HFF-Myc (cell line): ENCODE data around the gene CYCS.
"Not testable (repeated sequence)": the region's sequence is repeated elsewhere in the genome, so short reads cannot be mapped to it uniquely, and the experiment has no call there.

Source experiments
- DNase-seq: peaks from one replicate; pipeline ENCODE4 v3.0.0-alpha.2; 2011; ENCODE audit warnings: low read depth; ENCODE audit errors: extremely low read depth
- H3K4me3 ChIP-seq: replicated peaks from 2 replicates; pipeline ENCODE4 v1.5.1; 2011; ENCODE audit warnings: low read depth, mild to moderate bottlenecking, control low read depth, low read length
- TF ChIP-seq, protein P1 (sequence below): IDR thresholded peaks from 2 replicates; pipeline ENCODE4 v1.5.1; 2012; ENCODE audit warnings: mild to moderate bottlenecking, low read depth, low read length, control low read depth; ENCODE audit errors: missing control alignments

The CYCS gene

DNA sequence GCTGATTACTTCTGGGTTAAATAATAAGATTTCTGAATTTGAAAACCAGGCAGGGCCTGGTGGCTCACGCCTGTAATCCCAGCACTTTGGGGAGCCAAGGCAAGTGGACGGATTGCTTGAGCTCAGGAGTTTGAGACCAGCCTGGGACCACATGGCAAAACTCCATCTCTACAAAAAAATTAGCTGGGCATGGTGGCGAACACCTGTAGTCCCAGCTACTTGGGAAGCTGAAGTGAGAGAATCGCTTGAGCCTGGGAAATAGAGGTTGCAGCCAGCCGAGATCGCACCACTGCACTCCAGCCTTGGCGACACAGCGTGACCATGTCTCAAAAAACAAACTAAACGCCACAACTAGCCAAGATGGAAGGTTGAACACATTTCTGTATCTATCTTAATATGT lies 3.5 kb downstream of the CYCS start:
- no peak for DNase-seq
- TF ChIP-seq, protein P1, sequence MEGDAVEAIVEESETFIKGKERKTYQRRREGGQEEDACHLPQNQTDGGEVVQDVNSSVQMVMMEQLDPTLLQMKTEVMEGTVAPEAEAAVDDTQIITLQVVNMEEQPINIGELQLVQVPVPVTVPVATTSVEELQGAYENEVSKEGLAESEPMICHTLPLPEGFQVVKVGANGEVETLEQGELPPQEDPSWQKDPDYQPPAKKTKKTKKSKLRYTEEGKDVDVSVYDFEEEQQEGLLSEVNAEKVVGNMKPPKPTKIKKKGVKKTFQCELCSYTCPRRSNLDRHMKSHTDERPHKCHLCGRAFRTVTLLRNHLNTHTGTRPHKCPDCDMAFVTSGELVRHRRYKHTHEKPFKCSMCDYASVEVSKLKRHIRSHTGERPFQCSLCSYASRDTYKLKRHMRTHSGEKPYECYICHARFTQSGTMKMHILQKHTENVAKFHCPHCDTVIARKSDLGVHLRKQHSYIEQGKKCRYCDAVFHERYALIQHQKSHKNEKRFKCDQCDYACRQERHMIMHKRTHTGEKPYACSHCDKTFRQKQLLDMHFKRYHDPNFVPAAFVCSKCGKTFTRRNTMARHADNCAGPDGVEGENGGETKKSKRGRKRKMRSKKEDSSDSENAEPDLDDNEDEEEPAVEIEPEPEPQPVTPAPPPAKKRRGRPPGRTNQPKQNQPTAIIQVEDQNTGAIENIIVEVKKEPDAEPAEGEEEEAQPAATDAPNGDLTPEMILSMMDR: no peak
- H3K4me3 ChIP-seq: no peak overlapping the region

DNA sequence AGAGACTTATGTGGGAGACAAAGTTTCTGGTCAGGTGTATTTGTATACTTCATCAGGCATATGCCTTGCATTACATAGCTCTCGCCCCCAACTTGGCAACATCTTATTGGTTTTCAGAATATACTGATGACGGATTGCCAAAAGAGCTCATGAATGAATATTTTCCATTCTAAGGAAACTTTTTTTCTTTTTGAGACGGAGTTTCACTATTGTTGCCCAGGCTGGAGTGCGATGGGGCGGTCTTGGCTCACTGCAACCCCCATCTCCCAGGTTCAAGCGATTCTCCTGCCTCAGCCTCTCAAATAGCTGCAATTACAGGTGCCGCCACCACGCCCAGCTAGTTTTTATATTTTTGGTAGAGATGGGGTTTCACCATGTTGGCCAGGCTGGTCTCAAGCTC lies 6.0 kb downstream of the CYCS start:
- DNase-seq: no peak
- H3K4me3 ChIP-seq: no peak overlapping the region
- TF ChIP-seq, protein P1: no peak

DNA sequence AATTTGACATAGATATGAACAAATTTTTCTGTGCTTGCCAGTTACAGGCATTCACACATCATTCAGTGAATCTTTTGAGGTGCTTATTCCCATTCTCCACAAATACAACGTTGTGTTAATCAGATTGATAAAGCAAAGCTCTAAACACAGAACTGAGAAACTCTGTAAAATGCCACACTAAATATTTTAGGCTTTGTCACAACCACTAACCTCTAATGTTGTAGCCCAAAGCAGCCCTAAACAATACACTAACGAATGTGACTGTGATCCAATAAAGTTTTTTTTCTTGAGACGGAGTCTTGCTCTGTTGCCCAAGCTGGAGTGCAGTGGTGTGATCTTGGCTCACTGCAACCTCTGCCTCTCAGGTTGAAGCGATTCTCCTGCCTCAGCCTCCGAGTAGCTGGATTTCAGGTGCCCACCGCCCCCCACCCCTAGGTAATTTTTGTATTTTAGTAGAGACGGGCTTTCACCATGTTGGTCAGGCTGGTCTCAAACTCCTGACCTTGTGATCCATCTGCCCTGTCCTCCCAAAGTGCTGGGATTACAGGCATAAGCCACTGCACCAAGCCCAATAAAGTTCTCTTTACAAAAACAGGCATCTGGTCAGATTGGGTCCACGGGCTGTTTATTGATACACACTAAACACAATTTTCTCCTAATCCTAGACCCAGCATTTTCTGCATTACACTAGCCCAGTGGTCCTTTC lies 6.9 kb downstream of the CYCS start:
- H3K4me3 ChIP-seq: no peak overlapping the region
- TF ChIP-seq, protein P1: no peak
- DNase-seq: no peak

DNA sequence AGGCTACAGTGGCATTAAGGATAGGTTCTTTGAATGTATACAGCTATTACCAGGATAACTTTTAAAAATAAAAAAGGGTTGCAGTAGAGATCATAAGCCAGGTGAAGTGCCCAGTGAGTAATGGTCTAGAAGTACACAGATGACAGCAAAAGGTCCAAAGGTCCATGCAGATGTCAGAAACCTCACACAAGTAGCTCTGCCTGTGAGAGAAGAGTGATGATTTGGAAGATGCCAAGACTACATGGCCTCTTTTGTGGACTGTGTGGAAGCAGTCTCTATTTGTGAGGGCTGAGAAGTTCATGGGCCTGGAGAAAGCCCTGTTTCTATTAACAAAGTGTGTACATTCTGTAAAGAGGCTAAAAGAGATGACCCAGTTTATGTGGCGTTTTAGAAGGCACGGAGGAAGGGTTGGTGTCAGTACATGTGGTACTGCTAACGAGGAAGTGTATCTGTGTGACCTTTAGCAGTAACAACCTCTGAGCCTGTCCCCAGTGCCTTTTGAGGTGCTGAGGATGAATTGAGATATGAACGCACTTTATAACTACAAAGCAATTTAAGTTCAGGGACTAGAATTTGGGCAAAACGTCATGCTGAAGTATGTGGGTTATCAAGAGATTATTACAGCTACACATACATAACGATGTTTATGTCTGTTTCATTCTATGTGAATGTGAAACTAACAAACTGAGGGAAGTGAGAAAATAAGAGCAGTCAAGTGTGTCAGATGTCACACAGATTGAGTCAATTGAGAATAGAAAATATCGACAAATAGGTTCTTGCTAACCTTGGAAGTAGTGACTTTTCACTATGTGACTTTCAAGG lies 7.6 kb downstream of the CYCS start:
- no peak overlapping the region for H3K4me3 ChIP-seq
- DNase-seq: no peak
- TF ChIP-seq, protein P1: no peak

DNA sequence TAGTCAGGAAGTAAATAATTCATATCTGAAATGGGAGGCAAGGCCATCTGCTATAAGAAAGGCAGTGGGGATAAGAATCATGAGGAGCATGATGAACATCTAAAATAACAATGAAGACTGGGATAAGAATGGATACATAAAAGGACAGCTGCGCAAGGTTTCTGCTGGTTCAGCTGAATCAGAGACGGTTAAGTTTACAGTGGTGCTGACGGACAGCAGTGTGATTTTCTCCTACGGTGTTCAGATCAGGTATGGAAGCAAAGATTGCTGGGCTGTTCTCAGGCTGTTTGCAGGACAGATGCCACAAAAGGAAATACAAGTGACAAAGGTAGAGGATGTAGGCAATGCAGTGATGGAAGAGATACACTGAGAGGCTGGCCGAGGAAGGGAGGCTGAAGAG lies 8.4 kb downstream of the CYCS start:
- TF ChIP-seq, protein P1: no peak
- H3K4me3 ChIP-seq: no peak overlapping the region
- no peak for DNase-seq

DNA sequence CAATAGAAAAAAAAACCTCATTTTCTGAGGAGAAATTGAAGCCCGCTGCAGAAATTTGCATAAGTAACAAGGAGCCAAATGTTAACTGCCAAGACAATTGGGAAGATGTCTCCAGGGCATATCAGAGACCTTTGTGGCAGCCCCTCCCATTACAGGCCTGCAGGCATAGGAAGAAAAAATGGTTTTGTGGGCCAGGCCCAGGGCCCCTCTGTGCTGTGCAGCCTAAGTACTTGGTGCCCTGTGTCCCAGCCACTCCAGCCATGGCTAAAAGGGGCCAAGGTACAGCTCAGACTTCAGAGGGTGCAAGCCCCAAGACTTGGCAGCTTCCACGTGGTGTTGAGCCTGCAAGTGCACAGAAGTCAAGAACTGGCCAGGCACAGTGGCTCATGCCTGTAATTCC lies 14.5 kb downstream of the CYCS start:
- DNase-seq: not testable (repeated sequence)

DNA sequence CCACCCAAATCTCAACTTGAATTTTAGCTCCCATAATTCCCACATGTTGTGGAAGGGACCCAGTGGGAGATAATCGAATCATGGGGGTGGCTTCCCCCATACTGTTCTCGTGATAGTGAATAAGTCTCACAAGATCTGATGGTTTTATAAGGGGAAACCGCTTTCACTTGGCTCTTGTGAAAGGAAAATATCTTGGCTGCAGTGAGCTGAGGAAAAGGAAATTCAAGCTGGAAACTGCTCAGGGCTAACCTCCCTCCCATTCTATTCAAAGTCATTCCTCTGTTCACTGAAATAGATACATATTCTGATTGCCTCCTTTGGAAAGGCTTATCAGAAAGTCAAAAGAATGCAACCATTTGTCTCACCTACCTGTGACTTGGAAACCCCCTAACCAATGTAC lies 15.8 kb downstream of the CYCS start:
- TF ChIP-seq, protein P1: no peak
- no peak overlapping the region for H3K4me3 ChIP-seq

More for the DNA sequence above, 14.5 kb downstream of the CYCS start:
- not testable (repeated sequence) for H3K4me3 ChIP-seq

More for the DNA sequence above, 15.8 kb downstream of the CYCS start:
- no peak for DNase-seq
